NCI-H774 (cell line): Measurements from ENCODE around the gene MACROD2.
"Not testable (repeated sequence)": the region's sequence is repeated elsewhere in the genome, so short reads cannot be mapped to it uniquely, and the experiment has no call there.

ENCODE experiments used
- DNase-seq: peaks from one replicate; lab custom pipeline; 2025; lab: John Stamatoyannopoulos, UW

Gene MACROD2

DNA sequence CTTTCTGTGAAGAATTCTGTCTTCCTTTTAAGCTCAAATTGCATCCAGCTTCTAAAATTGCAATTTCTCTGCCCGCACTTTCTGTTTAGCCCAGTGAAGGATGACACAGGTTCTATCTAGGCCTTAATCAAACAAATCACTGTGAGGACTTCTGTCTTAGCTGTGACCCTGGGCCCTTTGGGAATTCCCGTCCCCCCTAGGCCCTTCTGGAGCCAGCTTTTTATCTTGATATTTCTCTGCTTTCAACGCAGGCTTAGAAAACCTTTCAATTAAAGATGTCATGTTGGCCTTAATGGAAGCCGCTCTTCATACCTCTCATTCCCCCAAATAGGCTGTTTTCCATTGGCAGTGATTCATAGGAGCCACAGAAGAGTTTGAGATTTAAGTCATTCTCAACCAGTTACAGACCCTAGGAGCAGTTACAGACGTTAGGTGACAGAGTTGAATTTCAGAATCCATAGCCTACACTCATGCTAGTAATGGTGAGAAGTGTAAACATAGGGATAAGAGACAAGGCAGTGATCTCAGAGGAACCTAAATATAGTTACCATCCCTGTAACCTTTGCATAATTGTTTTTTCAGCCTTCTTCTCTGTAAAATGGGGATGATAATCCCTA is 416.9 kb downstream of the MACROD2 start:
- no peak for DNase-seq

DNA sequence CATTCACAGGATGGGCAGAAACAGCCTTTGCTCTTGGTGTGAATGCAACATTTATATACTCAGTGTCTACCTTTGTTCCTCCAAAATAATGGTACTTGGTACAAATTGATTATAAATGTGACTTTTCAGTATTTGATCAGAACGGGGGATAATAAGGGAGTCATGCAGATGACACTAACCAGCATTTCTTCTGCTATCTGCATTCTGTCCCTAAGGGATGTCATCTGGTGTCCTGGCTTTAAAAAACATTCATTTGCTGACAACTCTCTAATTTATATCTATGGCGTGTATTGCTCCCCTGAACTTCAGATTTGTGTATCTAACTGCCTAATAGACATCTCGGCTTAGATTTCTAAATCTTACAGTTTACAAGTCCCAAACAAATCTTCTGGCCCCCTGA is 418.5 kb downstream of the MACROD2 start:
- no peak for DNase-seq

GRCh38 chr20:14414560-14414959 is 419.2 kb downstream of the MACROD2 start:
- no peak for DNase-seq

DNA sequence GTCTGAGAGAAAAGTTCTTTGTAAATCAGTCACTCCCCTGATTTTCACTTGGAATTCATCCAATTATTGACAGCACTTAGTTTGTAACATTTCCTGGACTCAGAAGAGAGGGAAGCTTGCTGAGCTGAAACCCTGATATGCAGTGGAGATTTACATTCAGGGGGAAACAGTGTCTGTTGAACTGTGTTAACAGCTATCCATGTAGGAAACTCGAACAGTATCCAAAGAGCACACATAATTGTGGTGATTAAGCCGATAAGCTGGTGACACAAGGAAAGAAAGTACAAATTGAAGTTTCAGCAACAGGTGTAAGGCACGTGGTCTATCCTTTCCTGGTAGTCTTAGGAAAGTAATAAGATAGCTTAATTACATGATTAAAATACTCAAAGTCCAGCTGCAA is 420.2 kb downstream of the MACROD2 start:
- no peak for DNase-seq

DNA sequence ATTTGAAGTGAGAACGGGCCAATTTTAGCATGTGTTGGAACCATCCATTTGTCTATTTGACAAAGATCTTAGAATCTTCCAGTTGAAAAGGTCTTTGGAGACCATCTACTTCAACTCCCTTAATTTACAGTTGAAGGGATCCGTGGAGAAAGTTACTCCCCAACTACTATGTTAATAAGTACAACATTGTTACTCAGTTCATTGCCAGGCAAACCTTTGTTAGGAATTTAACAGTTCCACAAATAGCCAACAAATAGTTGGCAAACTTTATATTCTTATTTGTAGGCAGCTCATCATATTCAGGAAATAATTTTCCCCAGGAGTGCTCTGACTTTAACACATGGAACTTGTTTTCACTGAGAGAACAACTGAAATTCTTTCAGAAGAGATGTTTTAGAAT is 423.1 kb downstream of the MACROD2 start:
- DNase-seq = no peak

DNA sequence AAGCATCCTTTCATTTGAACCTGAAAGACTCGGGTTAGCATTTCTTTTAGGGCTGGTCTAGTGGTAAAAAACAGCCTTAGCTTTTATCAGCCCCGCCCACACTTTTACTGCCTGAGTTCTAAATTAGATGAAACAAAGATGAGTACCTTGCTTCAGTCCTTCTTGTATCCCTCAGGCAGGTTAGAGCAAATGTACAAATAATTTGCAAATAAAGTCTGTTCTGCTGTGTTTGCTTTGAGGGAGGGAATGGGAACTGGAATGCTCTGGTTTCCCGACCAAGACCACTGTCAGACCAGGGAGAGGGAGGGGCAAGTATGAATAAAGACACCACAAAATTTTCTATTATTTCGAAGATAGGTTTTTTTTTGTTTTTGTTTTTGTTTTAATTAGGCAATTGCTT is 427.6 kb downstream of the MACROD2 start:
- no peak for DNase-seq

GRCh38 chr20:14431568-14431967 is 436.3 kb downstream of the MACROD2 start:
- DNase-seq = no peak

DNA sequence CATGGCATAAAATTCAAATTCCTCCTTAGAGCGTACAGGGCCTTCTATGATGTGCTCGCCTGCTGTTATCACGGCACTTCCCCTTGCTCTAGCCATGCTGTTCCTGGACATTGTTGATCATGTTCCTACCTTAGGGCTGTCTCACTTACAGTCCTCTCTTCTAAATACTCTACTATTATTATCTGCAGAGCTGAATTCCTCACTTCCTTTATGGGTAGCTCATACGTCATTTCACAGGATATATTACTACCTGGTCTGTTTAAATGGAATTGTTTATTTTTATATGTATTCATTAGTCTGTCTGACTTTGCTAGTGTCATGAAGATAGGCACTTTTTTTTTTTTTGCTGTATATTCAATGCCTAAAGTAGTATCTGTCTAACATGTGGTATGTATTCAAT is 436.8 kb downstream of the MACROD2 start:
- DNase-seq = no peak

GRCh38 chr20:14432597-14432996 is 437.3 kb downstream of the MACROD2 start:
- DNase-seq = no peak

DNA sequence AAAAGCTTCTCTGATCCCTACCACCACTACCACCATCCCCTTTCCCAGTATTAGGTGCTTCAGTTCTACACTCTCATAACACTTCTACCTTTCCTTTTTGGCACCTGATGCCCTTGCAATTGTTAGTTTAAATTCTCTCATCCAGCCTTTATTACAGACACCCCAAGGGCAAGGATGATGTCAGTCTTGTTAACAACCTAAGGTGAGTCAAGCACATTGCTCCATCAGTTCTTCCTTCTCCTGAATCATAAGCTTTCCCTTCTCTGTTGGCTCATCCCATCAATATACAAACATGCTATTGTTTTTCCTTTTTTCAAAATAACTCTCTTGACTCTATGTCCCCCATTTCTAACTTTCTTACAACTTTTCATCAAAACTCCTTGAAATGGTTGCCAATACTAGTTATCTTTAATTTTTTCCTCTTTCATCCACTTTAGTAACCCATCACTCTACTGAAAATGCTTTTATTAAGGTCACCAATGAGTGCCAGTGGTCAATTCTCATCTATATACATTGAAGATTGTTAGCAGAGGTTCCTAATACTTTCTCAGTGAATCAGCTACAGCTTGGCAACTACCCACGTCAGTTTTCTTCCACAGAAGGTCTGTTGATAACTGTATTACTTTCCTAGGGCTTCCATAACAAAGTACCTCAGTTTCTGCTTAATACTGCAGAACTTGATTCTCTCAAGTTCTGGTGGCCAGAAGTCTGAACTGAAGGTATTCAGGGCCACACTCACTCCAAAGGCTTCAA is 439.2 kb downstream of the MACROD2 start:
- no peak for DNase-seq

- DNase-seq = no peak
These were observed 445.9 kb downstream of the MACROD2 start for GRCh38 chr20:14441201-14441600.

DNA sequence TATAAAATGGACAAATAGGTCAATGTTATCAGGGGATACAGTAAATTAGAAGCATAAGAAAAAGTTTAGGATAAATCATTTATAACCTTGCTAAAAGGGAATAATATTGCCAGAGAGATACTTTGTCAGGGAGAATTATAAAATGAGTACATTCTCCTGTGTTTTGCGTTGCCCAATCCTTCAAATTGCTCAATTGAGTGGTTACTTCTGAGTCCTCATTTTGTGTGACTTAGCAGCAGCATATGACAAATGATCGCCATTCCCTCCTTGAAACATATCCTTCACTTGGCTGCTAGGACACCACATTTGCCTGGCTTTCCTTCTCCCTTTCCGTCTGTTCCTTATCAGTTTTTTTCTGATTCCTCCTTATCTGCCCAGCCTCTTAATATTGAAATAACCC is 448.8 kb downstream of the MACROD2 start:
- no peak for DNase-seq

DNA sequence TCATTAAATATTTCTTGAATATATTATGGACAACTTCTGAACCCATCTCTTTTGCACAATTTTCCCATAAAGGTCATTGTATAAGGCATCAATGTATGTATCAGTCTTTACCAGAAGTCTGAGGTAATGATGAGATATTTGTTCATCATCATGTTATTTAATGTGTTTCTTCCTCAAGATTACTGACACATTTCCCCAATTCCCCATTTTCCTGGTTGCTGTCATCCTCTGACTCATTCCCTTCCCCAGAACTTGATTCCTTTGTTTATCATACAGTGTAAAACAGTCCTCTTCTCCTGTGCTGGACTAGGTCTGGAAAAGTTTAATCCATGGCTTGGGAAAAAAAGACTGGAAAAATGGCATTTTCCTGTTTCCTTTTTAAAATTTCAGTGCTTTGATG is 450.0 kb downstream of the MACROD2 start:
- no peak for DNase-seq

DNA sequence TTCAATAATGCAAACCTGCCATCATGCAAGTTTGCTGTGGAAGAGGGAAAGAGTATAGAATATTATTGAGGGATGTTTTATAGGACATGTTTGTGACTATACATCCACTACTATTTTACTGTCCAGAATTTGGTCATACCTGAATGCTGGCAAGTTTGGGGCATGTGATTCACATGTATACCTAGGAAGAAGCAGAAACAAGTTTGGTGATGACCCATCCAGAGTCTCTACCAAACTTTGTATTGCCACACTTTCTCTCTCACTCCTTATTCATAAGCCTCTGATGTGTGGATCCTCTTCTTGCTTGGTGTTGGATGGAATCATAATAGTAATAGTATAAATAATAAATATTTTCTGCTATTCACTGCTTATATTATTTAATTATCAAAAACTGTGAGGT is 450.6 kb downstream of the MACROD2 start:
- DNase-seq = no peak

- no peak for DNase-seq
These were observed 451.1 kb downstream of the MACROD2 start for GRCh38 chr20:14446446-14446845.

DNA sequence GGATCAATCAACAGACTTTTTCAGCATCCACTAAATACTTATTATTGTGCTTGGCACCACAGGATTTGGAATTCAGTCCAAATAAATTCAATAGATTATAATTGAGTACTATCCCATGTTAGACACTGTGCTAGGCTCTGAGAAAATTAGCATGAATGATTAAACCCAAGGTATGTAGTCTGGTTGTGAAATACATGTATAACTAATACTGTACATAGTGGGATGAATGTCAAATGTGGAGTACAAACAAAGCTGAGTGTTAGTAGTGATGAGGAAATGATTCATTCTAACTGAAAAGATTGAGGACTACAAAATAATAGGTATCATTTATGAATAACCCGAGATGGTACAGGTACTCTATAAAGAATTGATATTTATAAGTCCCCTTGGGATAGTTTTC is 454.0 kb downstream of the MACROD2 start:
- DNase-seq = no peak

- no peak for DNase-seq
These were observed 454.9 kb downstream of the MACROD2 start for GRCh38 chr20:14450256-14450655.

GRCh38 chr20:14451458-14451857 is 456.1 kb downstream of the MACROD2 start:
- no peak for DNase-seq

- no peak for DNase-seq
These were observed 457.9 kb downstream of the MACROD2 start for GRCh38 chr20:14453259-14453658.

DNA sequence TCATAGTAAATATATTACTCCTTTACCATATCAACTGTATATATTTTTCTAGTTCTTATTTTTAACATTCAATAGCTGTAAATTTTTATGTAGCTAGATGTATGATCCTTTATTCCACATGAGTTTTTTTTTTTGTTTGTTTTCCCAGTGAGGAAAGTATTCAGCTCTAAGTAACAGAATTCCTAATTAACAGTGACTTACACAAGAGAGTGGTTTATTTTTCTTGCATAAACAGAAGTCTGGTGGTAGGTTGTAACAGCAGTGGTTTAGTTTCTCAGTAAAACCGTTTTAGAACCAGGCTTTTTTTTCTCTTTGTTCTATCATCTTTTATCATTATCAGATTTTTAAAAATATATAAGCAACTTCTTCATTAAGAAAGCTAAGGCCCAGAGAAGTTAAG is 459.0 kb downstream of the MACROD2 start:
- DNase-seq = no peak

GRCh38 chr20:14467104-14467827 is 471.9 kb downstream of the MACROD2 start:
- not testable (repeated sequence) for DNase-seq

DNA sequence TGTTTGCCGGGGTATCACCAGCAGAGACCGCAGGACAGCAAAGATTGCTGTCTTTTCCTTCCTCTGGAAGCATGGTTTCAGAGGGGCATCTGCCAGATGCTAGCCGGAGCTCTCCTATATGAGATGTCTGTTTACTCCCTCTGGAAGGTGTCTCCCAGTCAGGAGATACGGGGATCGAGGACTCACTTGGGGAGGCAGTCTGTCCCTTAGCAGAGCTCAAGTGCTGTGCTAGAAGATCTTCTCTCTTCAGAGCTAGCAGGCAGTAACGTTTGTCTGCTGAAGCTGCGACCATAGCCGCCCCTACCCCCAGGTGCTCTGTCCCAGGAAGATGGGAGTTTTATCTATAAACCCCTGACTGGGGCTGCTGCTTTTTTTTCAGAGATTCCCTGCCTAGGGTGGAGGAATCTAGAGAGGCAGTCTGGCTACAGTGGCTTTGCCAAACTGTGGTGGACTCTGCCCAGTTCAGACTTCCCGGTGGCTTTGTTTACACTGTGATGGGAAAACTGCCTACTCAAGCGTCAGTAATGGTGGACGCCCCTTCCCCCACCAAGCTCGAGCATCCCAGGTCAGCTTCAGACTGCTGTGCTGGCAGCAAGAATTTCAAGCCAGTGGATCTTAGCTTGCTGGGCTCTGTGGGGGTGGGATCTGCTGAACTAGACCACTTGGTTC is 475.0 kb downstream of the MACROD2 start:
- no peak for DNase-seq
